IMR-90 (cell line): ENCODE data around the gene AMIGO2. TPM values are rescaled to one million over a fixed set of nuclear protein-coding genes. Genes with fewer than 3 reads are reported as not detected.

Source experiments
- ATAC-seq: fragments of 200-7000 bp; cut with Tn5 transposase; 2 replicates; pipeline ENCODE4 v1.9.1; 2020; ENCODE audit warnings: low read depth, mild to moderate bottlenecking, moderate library complexity
- BruUV-seq: library from RNA; stranded (reverse); fragments of 400-500 nt; replicated peaks from 2 replicates; lab custom pipeline; 2021; lab: Mats Ljungman, UMichigan
- CTCF ChIA-PET: fragments of 300-600 bp; formaldehyde crosslinking; extraction: SDS; loops from one replicate; lab custom pipeline; 2021; ENCODE audit warnings: antibody characterized with exemption; lab: Yijun Ruan, JAX
- POLR2A ChIA-PET: fragments of 300-600 bp; sonication (Branson Sonifier 250); formaldehyde crosslinking; loops from one replicate; lab custom pipeline; 2022; ENCODE audit warnings: antibody characterized with exemption; ENCODE audit not compliant: unreplicated experiment; lab: Charles Lee
- DNase-seq: peaks from one replicate; pipeline ENCODE4 v3.0.0; 2013
- H2AFZ ChIP-seq: replicated peaks from 2 replicates; pipeline ENCODE3; 2013; ENCODE audit warnings: low read length, mild to moderate bottlenecking; ENCODE audit not compliant: poor library complexity
- H2AK5ac ChIP-seq: 2 replicates; pipeline ENCODE4 v1.6.1; 2013; ENCODE audit warnings: low read depth, low read length, inconsistent platforms
- H2AK9ac ChIP-seq: replicated peaks from 2 replicates; pipeline ENCODE3; 2013; ENCODE audit warnings: mild to moderate bottlenecking, low read depth, low read length, moderate library complexity; ENCODE audit not compliant: poor library complexity
- H2BK120ac ChIP-seq: 2 replicates; pipeline ENCODE4 v1.6.1; 2013; ENCODE audit warnings: low read depth, low read length, inconsistent platforms
- H2BK15ac ChIP-seq: 3 replicates; pipeline ENCODE4 v1.6.1; 2013; ENCODE audit warnings: low read depth, low read length, inconsistent platforms
- H2BK20ac ChIP-seq: 2 replicates; pipeline ENCODE4 v1.6.1; 2013; ENCODE audit warnings: low read depth, mild to moderate bottlenecking, inconsistent platforms, low read length, moderate library complexity
- H2BK5ac ChIP-seq: 2 replicates; pipeline ENCODE4 v1.6.1; 2013; ENCODE audit warnings: mild to moderate bottlenecking, low read depth, low read length, inconsistent platforms; ENCODE audit not compliant: poor library complexity, severe bottlenecking
- H3K14ac ChIP-seq: replicated peaks from 2 replicates; pipeline ENCODE4 v1.6.1; 2013; ENCODE audit warnings: low read depth, low read length, inconsistent platforms
- H3K18ac ChIP-seq: 2 replicates; pipeline ENCODE4 v1.6.1; 2013; ENCODE audit warnings: low read depth, low read length, control low read depth
- H3K23ac ChIP-seq: 2 replicates; pipeline ENCODE4 v1.6.1; 2013; ENCODE audit warnings: low read depth, low read length, inconsistent platforms
- H3K27ac ChIP-seq: 2 replicates; pipeline ENCODE4 v1.5.1; 2013; ENCODE audit warnings: mild to moderate bottlenecking, control low read depth, low read length; ENCODE audit not compliant: insufficient read depth
- H3K27me3 ChIP-seq: 2 replicates; pipeline ENCODE4 v1.6.1; 2013; ENCODE audit warnings: low read length; ENCODE audit not compliant: control insufficient read depth, insufficient read depth
- H3K36me3 ChIP-seq: 2 replicates; pipeline ENCODE4 v1.6.1; 2013; ENCODE audit warnings: low read length, mixed read lengths; ENCODE audit not compliant: control insufficient read depth, insufficient read depth
- H3K4ac ChIP-seq: 2 replicates; pipeline ENCODE4 v1.6.1; 2013; ENCODE audit warnings: low read depth, low read length, inconsistent platforms
- H3K4me1 ChIP-seq: 2 replicates; pipeline ENCODE4 v1.6.1; 2013; ENCODE audit warnings: low read length, mixed read lengths; ENCODE audit not compliant: control insufficient read depth, insufficient read depth
- H3K4me2 ChIP-seq: 2 replicates; pipeline ENCODE4 v1.6.1; 2013; ENCODE audit warnings: low read depth, mild to moderate bottlenecking, control low read depth, low read length, moderate library complexity
- H3K4me3 ChIP-seq: 2 replicates; pipeline ENCODE4 v1.5.1; 2013; ENCODE audit warnings: low read depth, mild to moderate bottlenecking, control low read depth, low read length, moderate library complexity; ENCODE audit not compliant: insufficient read depth
- H3K56ac ChIP-seq: 2 replicates; pipeline ENCODE4 v1.6.1; 2013; ENCODE audit warnings: low read length, inconsistent platforms; ENCODE audit not compliant: insufficient read depth; ENCODE audit errors: extremely low read depth
- H3K79me1 ChIP-seq, 2 experiments: 2 replicates each; pipeline ENCODE4 v1.6.1; 2013; ENCODE audit warnings: low read length in 2 of 2, inconsistent platforms in 1 of 2, low read depth in 1 of 2
- H3K9ac ChIP-seq: 2 replicates; pipeline ENCODE4 v1.6.1; 2013; ENCODE audit warnings: low read depth, low read length, control low read depth
- H3K9me1 ChIP-seq: 2 replicates; pipeline ENCODE4 v1.6.1; 2013; ENCODE audit warnings: low read length, inconsistent platforms; ENCODE audit not compliant: insufficient read depth
- H3K9me3 ChIP-seq: 2 replicates; pipeline ENCODE4 v1.6.1; 2013; ENCODE audit warnings: low read length; ENCODE audit not compliant: control insufficient read depth, insufficient read depth
- H4K20me1 ChIP-seq: 2 replicates; pipeline ENCODE4 v1.6.1; 2013; ENCODE audit warnings: low read length, inconsistent platforms; ENCODE audit not compliant: insufficient read depth
- H4K5ac ChIP-seq: 2 replicates; pipeline ENCODE4 v1.6.1; 2013; ENCODE audit warnings: mild to moderate bottlenecking, low read depth, low read length, control low read depth
- H4K8ac ChIP-seq, 2 experiments: 2 replicates each; pipeline ENCODE4 v1.6.1; 2013; ENCODE audit warnings: low read depth in 2 of 2, low read length in 2 of 2, control low read depth in 1 of 2, inconsistent platforms in 1 of 2
- H4K91ac ChIP-seq: 2 replicates; pipeline ENCODE4 v1.6.1; 2013; ENCODE audit warnings: low read depth, low read length, inconsistent platforms; ENCODE audit not compliant: insufficient read depth
- POLR2A ChIP-seq: IDR thresholded peaks from 2 replicates; pipeline ENCODE4 v1.6.1; 2012; ENCODE audit warnings: mild to moderate bottlenecking, low read depth, low read length
- WGBS, 2 experiments: methylation state at CpG; one replicate each; pipeline versions ENCODE4 v1.1.5 to v1.1.7; 2013; ENCODE audit warnings: missing lambda C conversion rate in 2 of 2; ENCODE audit not compliant: insufficient read length in 1 of 2; ENCODE audit errors: extremely low coverage in 2 of 2; 5-methylcytosine and 5-hydroxymethylcytosine counted together
- dilution Hi-C: fragments of 300-500 bp; cut with HindIII; formaldehyde crosslinking; loops from one replicate; pipeline ENCODE4 v1.14.3; 2018; ENCODE audit warnings: low sequenced_read_pairs; ENCODE audit not compliant: unreplicated experiment
- in situ Hi-C: fragments of 300-500 bp; cut with MboI; formaldehyde crosslinking; loops from 3 replicates; pipeline ENCODE4 v1.14.3; 2019; ENCODE audit warnings: low sequenced_read_pairs, inconsistent platforms, mixed read lengths
- intact Hi-C: fragments of 100-400 bp; cut with micrococcal nuclease; formaldehyde crosslinking; loops from 2 replicates; pipeline ENCODE4 v1.10.0; 2022
- polyA plus RNA-seq, 3 experiments: library from polyadenylated mRNA; depleted of rRNA; stranded (reverse); fragments of >200 nt; gene quantifications; 2 replicates each; pipeline ENCODE4 v1.2.3, GENCODE V29; 2012; ENCODE audit warnings: low replicate concordance in 1 of 3
- total RNA-seq: library from RNA; depleted of rRNA; stranded (reverse); fragments of >200 nt; gene quantifications from 2 replicates; pipeline ENCODE4 v1.2.3, GENCODE V29; 2012

Gene AMIGO2
- total and polyA plus RNA-seq, 2 of the 4 experiments (the other 2 are of a cell fraction): 20.1 to 32.6 TPM

GRCh38 chr12:47112679-47113078 lies 32.9 kb upstream of the AMIGO2 start:
- no peaks in the 10 kb centered on the region for H3K27me3 ChIP-seq
- WGBS, 2 experiments: no CpG with 5 or more reads among the region's 2 CpGs
- no peak overlapping the region for H3K27ac ChIP-seq
- H4K5ac ChIP-seq: no peak overlapping the region
- H2AFZ ChIP-seq: no peak overlapping the region
- ChIA-PET CTCF (no interaction called here), POLR2A (no interaction called here)
- H3K4me1 ChIP-seq: no peaks in the 10 kb centered on the region; the same call in 1 of the 2 replicates
- no peak overlapping the region for H3K4me2 ChIP-seq
- H2AK5ac ChIP-seq: no peak overlapping the region
- ATAC-seq (no peak), DNase-seq (no peak)
- no peak overlapping the region for H3K9ac ChIP-seq
- no peak overlapping the region for H3K23ac ChIP-seq
- H2BK15ac ChIP-seq: no peak overlapping the region
- no peak overlapping the region for H3K18ac ChIP-seq
- no peaks in the 10 kb centered on the region for H3K36me3 ChIP-seq
- no peak overlapping the region for H2BK120ac ChIP-seq
- H2BK20ac ChIP-seq: no peak overlapping the region
- H2AK9ac ChIP-seq: no peak overlapping the region
- H3K79me1 ChIP-seq: peaks cover 0 to 3% of the 10 kb centered on the region in 2 experiments; a peak in 1 of 4 replicates
- no peak overlapping the region for H3K56ac ChIP-seq
- dilution Hi-C loops (no loop called here), in situ Hi-C loops (no loop called here), intact Hi-C loops (no loop called here)
- no TSS peak for BruUV-seq
- no peak overlapping the region for H4K91ac ChIP-seq
- no peaks in the 10 kb centered on the region; the same call in 1 of the 2 replicates for H3K9me1 ChIP-seq
- H3K4ac ChIP-seq: no peak overlapping the region
- no peak for TF ChIP-seq POLR2A
- no peaks in the 10 kb centered on the region for H4K20me1 ChIP-seq
- H4K8ac ChIP-seq: no peak overlapping the region
- no peaks in the 10 kb centered on the region for H3K9me3 ChIP-seq
- no peak overlapping the region for H3K4me3 ChIP-seq
- H3K14ac ChIP-seq: no peak overlapping the region
- H2BK5ac ChIP-seq: no peak overlapping the region
